Stimulated activated CD4-positive, alpha-beta T cell treated with anti-CD3 and anti-CD28 coated beads, Interleukin-12 subunit alpha, Interleukin-12 subunit beta, amount 100 ng/mL, for 48 hours (primary cell): ENCODE measurements around the gene GGACT.
"Not testable (repeated sequence)": the region's sequence is repeated elsewhere in the genome, so short reads cannot be mapped to it uniquely, and the experiment has no call there.

Experiments
- DNase-seq, 3 donors: peaks; one replicate each; pipeline ENCODE4 v3.0.0-alpha.2; 2020; ENCODE audit warnings: low read depth in 2 of 3, low spot score in 1 of 3

Gene GGACT

DNA sequence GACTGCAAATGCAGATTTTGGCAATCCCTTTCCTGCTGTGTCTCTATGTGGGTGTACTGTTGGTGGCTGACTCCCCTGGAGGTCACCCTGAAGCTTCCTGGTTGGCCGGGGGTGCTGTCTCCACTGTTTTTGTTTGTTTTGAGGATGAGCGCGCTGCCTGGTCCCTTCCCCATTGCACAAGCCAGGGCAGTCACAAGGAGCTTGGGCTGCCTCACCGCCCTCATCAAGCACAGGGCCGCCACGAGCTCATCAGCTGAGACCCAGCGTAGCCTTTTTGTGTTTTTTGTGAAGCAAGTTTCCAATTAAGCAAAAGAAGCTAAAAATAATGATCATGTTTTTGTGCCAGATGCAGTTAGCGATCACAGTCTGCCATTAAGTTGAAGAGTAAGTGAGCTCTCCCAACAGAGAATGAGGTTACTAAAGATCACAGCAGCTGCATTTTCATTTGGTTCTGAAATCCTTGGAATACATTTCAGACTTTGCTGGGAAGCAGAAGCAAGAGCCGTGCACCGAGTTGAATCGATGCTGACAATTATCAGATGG lies 57.8 kb downstream of the GGACT start:
- no peak for DNase-seq

DNA sequence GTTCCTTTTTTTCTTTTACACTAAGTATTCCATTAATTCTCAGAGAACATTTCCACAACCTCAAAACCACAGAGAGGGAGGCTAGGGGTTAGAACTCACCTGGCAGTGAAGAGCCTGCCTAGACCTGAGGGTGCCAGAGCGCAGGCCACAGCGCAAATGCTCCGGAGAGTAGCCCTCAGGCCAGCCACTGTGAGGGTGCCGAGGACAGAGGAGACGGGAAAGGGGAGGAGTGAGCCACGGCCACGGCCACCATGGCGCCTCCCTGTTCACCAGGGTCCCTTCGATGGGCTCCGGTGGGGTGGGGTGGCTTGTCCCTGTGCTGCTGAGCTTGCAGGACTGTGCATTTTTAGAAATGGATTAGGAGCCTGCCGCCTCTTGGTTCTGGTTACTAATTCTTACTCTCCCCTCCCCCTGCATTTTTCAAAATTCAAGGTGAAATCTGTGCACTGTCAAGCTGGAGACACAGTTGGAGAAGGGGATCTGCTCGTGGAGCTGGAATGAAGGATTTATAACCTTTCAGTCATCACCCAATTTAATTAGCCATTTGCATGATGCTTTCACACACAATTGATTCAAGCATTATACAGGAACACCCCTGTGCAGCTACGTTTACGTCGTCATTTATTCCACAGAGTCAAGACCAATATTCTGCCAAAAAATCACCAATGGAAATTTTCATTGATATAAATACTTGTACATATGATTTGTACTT lies 58.8 kb downstream of the GGACT start:
- DNase-seq, result no peak

DNA sequence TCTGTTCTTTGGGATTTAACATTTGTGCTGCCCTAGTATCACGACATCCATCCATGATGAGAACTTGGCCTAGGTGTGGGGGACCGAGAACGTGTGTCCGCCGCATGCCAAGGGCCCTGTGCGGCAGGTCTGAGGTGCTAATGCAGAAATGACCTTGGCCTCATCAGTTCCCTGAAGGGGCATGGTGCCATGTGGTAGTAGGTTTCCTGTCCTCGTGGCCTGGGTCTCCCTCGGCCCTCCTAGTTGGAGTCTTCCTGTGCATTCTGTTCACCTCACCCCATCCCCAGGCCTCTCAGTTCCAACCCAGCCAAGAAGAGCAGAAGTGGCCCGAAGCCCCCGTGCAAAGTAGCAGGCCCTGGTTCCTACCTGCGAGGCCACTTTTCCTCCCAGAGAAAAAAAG lies 59.8 kb downstream of the GGACT start:
- DNase-seq, result no peak

DNA sequence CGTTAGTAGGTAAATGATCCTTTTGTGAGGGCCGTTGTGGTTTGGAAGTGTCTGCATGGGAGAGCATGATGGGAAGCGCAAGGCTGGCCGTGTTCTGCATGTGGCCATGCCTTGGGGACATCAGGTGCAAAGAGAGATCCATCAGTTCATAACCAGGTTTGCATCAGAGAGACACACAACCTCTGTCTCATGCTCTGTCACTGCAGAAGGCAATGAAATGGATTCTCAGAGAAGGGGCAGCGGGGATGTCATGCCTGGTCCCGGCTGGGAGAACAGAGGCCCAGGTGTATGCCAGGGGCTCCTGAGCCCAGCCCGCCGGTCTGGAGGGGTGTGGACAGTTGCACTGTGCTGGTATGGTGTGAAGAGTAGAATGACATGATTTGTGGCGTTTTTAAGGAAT lies 60.2 kb downstream of the GGACT start:
- no peak for DNase-seq

DNA sequence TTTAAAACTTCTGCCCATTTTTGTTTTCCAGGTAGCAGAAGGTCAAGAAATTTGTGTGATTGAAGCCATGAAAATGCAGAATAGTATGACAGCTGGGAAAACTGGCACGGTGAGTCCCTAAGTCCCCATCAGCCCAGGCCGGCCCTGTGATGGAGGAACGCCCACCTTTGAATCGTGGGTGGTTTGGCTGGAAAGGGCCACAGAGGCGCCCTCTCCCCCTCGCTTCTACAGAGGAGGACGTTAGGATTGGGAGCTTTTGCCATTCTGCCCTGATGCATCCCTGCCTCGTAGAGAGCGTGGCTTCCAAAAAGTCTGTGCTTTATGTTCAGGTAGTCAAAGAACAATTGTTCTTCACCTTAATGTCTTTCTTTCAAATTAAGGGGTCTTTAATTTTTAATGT lies 60.9 kb downstream of the GGACT start:
- DNase-seq, result no peak

DNA sequence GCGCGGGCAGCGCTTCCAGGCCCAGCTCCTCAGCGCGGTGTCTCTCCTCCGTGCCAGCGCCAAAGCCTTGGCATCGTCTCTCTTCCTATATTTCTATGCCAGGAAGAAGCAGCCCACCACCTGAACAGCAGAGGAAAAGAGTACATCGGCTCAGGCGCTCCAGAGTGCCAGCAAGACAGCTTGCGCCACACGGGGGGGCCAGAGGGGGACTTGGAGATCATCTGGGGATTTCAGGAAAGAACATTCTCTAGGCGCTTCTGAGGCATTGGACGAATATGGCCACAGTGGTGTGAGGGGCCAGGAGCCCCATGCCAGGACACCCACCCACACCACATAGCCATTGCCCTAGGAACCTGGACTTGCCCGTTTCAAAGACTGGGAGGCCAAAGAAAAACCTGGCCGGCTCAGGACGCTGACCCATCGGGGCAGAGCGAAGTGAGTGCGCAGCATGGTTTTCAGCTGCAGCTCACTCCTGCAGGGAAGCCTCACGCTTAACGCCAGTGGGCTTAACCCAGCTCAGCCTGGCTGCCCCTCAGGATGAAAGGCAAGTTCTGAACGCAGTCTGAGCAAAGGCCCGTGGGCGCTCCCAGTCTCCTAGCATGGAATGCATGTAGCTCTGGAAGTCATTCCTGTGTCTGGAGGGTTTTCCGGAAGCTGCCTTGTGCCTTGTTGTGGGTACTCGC lies 62.1 kb downstream of the GGACT start:
- no peak for DNase-seq

DNA sequence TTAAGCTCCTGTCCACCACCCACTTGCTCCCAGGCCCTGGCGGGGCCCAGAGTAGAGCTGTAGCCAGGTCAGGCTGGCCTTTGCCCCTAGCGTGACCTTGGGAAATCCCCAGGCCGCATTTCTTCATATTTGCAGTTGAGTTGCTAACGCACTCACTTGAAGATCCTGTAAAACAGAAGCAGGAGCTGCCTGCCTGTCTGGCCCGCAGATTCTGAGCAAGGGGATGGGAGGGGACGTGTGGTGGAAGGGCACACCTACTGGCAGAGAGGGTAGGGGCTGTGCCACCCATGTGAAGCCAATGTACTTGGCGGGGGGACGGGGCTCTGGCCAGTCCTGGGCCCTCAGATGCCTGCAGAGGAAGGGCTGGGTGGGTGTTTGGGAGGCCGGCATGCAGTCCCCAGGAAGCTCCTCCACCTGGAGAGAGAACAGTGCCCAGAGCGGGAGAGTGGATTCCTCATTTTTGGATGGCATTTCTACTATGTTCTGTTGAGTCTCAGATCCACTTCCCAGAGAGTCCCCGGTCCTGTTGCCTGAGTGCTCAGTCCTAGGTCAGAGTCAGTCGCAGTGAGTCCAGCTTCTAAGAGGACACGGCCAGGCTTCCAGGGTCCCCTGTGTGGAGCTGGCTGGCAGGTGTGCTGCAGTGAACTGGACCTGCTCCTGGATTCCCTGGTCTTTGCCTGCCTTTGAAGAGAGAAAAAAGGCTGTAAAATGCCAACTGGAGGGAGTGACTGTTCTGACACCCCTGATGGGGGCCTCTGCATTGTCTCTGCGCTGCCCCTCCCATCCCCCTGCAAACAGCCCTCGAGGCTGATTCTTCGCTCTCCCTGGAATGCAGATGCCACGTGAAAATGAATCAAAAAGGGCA lies 62.9 kb downstream of the GGACT start:
- DNase-seq, result no peak

DNA sequence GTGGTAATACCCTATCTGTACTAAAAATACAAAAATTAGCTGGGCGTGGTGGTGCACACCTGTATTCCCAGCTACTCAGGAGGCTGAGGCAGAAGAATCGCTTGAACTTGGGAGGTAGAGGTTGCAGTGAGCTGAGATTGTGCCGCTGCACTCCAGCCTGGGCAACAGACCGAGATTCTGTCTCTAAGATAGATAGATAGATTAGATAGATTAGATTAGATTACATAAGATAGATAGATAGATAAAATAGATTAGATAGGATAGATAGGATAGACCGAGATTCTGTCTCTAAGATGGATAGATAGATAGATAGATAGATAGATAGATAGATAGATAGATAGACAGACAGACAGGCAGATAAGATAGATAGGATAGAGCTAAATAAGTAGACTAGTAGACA lies 63.9 kb downstream of the GGACT start:
- not testable (repeated sequence) for DNase-seq

DNA sequence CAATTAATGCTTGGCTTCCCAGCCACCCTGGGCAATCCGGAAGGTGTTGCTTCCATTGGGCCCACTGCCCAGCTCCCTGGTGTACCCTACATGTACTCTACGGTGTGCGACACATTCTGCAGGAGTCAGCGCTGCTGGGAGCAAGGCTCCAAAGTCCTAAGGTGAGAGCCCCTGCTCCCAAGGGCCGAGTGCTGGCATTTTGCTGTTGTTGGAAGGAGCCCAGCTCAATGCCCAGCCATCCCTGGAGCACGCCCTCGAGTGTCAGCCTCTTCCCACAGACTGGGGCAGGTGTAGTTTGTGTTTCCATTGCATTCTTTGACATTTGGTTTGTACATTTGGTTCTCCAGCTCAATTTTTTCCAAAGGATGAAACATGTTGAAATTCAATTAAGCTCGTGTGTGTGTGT lies 64.6 kb downstream of the GGACT start:
- no peak for DNase-seq

DNA sequence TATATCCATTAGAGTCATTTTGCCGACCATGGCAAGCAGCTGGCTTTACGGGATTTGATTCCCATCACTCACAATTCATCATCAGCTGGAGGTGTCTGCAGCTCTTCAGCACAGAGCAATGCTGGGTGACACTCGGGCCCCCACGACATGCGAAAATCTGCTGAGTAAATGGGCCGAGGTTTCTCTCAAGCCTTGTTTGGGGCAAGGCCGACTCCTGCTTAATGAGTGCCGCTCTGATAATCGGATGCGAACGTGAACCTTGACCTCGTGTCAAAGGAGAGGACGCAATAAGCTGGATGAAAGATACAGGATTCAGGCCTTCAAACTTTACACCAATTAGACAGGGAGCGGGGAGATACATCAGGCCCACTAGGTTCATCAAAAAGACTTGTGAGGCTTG lies 65.2 kb downstream of the GGACT start:
- no peak for DNase-seq

DNA sequence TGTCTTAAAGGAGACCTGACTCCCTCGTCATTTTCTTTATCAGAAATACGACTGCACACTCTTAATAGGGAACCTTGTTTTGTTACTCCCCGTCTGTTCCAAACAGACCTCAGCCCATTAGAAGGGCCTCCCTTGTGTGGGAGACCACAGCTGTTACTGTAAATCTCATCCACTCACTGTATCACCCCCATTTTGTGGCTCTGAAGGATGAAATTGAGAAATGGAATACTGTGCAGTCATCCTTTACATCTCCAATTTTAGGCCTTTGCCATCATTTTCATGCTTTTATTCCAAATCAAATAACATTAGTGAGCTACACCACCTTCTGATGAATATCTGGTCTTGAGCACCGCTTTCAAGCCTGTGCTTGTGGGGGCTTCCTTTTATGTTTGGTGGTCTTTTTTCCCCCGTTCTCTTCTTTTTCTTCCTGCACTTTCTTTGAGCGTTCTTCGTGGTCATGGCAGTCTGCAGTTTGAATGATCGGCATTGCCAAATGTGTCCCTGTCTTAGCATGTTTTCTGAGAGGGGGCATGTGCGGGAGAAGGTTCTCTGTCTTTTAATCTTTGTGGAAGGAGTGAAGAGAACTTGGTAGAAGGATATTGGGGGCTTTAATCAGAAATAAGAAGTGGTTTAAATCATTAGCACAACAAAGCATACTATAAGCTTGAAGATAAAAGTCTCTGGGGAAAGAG lies 65.8 kb downstream of the GGACT start:
- DNase-seq, result no peak

DNA sequence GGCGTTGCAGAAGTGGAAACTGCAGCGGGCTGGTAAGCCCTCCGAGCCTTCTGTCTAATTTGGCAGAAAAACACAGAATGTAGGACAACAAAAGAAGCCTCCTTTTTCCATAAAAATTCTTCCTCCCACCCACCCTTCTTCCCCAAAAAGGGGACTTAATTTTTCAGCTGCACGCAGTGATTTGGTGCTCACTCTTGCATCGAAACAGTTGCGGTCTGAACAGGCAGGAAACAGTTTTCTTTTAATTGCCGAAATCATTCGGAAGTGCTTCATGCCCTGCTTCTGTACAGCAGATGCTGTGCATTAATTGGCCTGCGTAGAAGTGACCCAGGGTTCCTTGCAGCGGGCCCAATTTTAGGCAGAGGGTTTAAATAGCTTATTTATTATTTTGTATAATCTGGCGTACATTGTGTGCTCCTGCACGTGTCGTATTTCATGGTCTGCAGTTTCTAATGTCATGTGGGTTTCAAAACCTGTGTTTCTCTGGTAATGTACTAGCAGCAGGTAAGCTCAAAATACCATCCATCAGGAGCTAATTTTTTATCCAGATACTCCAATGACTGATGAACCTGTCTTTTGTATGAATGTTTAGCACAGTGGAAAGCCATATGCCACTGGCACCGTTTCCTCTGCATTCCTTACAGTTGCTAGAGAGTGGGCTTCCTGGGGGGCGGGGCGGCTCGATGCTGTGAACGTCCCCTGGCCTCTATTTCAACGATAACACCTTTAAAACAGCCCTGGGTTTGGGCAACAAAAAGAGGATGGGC lies 66.6 kb downstream of the GGACT start:
- DNase-seq, result no peak

DNA sequence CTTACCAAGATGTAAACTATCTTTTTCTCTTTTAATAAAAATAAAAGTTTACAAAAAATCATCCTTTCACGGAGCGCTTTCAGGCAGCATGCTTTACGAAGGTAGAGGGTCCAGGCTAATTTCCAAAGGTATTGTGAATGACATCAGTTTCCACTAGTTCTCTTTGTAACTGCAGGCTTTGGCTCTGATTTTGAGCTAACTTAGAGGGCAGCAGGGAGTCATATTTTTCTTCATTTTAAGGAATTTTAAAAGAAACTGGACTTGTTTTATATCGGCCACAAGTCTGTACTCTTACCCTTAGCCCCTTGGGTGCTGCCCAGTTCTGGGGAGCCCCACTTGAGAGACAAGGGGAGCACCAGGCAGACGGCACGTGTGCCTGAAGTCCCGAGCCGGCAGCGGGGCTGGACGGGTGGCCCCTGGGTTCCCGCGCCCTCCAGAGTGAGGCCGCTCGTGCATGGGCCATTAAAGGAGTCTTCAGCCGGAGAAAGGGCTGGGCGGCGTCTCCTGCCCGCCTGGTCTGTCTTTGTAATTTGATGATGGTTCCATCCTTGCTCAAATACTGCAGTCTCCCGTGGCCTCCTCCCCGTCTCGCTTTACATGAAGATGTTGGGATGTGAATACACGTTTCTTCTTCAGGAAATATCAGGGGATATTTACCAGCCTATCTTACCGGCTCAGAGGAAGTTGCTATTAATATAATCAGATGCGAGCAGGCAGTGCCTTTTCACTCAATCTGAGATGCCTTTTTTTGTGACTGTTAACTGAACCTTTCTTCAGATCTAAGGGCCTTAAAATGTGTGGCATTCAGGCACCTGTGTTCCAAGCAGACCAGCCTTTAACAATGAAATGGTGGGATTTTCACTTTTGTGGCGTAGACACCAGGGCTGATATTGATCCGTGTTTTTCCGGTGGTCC lies 67.4 kb downstream of the GGACT start:
- no peak for DNase-seq

DNA sequence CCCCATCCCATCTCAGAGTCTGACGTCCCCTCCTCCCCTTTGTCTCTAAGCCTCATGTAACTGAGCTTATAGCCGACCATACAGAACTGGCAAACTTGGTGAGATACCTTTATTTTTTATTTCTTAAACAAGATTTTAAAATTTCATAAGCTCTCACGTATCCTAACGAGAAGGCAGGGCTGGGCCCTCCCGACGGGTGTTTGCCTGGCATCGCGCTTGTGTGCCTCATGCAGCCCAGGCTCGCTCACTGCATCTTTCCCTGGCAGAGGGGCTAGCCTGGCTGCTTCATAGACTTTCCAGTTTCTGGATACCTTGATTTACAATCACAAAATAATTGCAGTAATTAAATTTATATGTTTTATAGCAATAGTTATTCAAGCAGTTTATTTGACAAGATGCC lies 69.0 kb downstream of the GGACT start:
- no peak for DNase-seq

DNA sequence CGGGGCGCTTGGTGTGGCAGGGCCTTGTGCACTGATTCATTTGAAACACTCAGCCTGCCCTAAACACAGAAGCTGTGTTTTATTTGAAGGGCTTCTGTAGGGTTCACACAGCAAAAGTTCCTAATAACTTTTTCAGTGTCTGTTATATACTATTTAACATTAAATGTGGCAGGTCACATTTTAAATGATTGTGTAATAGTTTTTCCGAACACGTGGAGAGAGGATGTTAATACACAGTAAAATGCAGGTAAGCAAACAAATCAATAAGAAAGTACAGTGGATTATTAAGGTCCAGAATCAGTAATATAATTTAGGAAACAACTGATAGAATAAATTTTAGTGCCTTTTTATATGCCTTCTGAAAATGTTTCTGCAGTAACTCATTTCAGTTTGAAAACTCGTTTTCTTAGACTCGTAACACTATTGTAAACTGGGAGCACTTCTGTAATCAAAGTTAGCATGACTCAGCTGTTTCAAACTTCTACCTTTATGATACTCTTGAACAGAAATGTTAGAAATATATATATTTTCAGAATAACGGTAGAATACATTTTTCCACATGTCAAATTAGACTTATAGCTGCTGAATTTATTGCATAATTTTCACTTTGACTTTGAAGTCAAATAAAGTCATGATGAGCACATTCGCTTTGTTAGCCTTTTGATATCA lies 70.1 kb downstream of the GGACT start:
- no peak for DNase-seq

DNA sequence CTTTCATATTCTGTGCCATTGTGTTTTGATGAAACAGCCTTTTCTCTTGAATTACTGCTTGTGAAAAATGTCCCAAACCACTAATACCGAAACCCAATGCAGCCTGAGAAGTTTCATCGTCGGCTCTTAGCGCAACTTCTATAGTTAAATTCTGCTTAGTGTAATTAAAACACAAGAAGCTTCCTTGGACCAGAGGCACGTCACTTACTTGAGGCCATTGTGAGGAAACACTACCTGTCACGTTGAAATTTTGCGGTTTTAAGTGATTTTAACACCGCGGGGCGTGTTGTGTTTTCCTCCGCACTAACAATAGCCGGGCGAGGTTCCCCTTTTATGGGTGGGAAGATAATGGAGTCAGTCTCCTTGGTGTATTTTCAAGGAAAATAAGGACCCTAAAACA lies 70.9 kb downstream of the GGACT start:
- DNase-seq, result no peak

DNA sequence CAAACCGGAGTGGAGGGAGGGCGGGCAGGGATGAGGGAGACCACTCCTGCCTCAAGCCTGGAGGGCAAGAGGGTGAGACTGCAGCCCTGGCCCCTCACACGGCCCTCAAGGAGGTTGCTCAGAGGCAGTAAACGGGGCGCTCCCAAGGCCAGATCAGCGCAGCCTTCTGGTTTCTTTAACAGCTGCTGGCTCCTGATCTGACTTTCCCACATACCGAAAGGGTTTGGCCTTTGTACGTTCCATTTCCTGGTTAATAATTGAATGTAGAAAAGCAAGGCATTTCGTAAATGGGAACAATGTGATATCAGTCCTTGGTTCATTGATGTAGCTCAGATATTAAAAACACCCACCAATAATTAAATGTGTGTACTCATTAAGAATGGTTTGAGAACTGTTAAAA lies 71.5 kb downstream of the GGACT start:
- no peak for DNase-seq

DNA sequence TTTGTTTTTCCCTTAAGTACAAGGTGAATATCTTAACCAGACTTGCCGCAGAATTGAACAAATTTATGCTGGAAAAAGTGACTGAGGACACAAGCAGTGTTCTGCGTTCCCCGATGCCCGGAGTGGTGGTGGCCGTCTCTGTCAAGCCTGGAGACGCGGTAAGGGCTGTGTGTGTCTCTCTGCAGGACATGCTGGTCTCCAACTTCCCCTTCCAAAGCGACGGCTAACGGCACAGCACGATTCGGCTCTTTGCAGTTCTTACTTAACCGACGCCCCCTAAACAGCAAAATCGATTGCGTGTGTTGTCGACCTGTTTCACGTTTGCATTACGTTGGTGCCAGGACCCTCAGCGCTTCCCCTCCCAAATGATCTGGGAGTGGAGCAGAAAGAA lies 73.2 kb downstream of the GGACT start:
- DNase-seq, result no peak
